ENCODE measurements around the gene RPSA. TPM values are rescaled to one million over a fixed set of nuclear protein-coding genes. Genes with fewer than 3 reads are reported as not detected.
"Not testable (repeated sequence)": the region's sequence is repeated elsewhere in the genome, so short reads cannot be mapped to it uniquely, and the experiment has no call there.

Gene RPSA
- polyA plus RNA-seq, 5 donors: 1,704 to 2,078 (median 2,000) TPM

- DNase-seq: no peak
Observed at GRCh38 chr3:39448506-39449233, 42.1 kb downstream of the RPSA start.

DNA sequence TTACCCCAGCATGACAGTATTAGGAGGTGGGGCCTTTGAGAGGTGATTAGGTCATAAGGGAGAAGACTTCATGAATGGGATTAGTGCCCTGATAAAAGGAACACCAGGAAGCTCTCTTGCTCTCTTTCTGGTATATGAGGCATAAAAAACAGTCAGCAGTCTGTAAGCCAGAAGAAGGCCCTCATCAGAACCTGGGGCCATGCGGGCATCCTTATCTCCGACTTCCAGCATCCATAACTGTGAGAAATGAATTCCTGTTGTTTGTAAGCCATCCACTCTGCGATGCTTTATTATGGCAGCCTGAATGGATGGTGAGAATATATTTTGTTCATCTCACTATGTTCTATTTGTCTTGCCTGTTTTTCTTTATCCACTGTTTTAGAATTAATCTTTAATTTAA is 43.3 kb downstream of the RPSA start:
- DNase-seq: no peak

- DNase-seq: no peak
Observed at GRCh38 chr3:39453134-39453533, 46.6 kb downstream of the RPSA start.

GRCh38 chr3:39453872-39454271 is 47.4 kb downstream of the RPSA start:
- DNase-seq: not testable (repeated sequence)

DNA sequence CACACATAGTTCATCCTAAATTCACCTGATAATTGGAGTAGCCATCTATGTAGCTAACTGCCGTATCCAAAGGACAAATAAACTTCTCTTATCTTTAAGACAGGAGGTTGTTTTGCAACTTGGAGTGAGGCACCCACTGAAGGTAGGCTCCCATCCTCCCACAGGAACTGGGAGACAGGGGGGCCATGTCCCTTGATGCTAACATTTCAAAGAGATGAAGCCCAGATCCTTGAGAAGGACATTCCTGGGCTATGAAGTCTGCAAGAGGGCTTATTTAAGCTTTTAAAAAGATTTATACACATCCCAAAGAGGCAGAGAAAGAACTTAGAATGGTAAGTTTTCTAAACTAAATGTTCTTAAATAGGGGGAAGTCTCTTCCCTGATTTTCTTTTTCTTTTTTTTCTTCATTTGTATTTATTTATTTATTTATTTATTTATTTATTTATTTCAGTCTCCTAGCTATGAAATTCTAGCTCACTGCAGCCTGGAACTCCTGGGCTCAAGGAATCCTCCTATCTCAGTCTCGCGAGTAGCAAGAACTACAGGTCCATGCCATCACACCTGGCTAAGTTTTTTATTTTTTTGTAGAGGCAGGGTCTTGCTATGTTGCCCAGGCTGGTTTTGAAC is 48.2 kb downstream of the RPSA start:
- DNase-seq: no peak

DNA sequence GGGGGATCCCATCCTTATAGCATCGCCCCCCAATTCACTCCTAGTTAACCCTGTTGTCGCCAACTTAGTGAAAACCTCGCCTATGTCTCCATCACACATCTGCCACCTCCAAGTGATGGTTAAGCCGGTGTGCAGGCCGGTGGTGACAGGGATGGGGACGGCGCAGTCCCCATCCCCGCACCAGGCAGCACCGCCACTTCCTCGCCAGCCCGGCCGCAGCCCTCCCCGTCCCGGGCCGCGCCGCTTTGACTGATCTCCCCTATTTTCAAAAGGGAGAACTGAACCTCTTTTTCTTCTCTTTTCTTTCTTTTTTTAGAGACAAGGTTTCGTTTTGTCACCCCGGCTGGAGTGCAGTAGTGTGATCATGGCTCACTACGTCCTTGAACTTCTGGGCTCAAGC is 49.6 kb downstream of the RPSA start:
- no peak for DNase-seq

DNA sequence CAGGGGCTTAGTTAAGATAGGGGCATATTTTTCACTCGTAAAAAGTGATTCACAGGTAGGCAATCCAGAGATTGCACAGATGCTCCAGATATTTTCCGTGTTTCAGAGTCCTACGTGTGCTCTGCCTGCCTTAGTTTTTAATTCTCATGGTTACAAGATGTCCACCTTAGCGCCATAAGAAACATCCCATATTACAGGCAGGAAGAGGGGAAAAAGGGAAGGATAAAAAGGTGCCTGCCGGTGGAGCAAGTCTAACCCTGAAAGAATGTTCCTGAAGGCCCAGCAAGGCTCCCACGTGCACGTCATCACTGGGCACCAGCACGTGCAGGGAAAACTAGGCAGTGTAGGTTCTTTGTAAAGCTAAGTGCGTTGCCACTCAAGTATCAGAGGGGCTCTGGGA is 50.8 kb downstream of the RPSA start:
- no peak for DNase-seq

DNA sequence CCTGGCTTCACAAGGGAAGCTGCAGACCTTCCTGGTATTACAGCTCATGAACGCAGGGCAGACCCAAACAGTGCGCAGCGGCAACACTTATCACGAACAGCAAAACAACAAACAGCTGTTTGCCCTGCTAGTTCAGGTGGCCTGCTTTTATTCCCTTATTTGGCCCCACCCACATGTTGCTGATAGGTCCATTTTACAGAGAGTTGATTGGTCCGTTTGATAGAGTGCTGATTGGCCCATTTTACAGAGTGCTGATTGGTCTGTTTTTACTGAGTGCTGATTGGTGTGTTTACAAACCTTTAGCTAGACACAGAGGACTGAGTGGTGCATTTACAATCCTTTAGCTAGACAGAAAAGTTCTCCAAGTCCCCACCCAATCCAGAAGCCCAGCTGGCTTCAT is 52.1 kb downstream of the RPSA start:
- not testable (repeated sequence) for DNase-seq

GRCh38 chr3:39460677-39461076 is 54.2 kb downstream of the RPSA start:
- DNase-seq: no peak

Other genes starting within 250 kb of the RPSA start
- 1 to 10 TPM in 1 of 5 donors, under 1 TPM in 4; 0.08 to 6.5 (median 0.09) TPM for gene XIRP1, start 214.1 kb upstream of the RPSA start, polyA plus RNA-seq (ENCODE audit: insufficient read depth in 1 of 5, insufficient read length in 5 of 5, low replicate concordance in 1 of 5)
- 1 to 10 TPM; 2.1 to 5.4 (median 4.0) TPM for gene CX3CR1, start 126.7 kb upstream of the RPSA start, polyA plus RNA-seq (ENCODE audit: insufficient read depth in 1 of 5, insufficient read length in 5 of 5, low replicate concordance in 1 of 5)
- gene CCR8, start 77.0 kb upstream of the RPSA start, polyA plus RNA-seq (ENCODE audit: insufficient read depth in 1 of 5, insufficient read length in 5 of 5, low replicate concordance in 1 of 5): not detected
- gene SLC25A38, start 23.4 kb upstream of the RPSA start, polyA plus RNA-seq (ENCODE audit: insufficient read depth in 1 of 5, insufficient read length in 5 of 5, low replicate concordance in 1 of 5): 10 to 100 TPM; 35.7 to 44.0 (median 38.8) TPM
- under 1 TPM; 0.16 to 0.60 (median 0.26) TPM for gene MOBP, start 61.0 kb downstream of the RPSA start, polyA plus RNA-seq (ENCODE audit: insufficient read depth in 1 of 5, insufficient read length in 5 of 5, low replicate concordance in 1 of 5)

Data from right lung (tissue), 5 donors.